ENCODE data around the gene ACTN4. TPM values are rescaled to one million over a fixed set of nuclear protein-coding genes. Genes with fewer than 3 reads are reported as not detected.

The ACTN4 gene
- polyA plus RNA-seq, 2 of the 4 experiments (the other 2 are of a cell fraction) = 605 to 967 TPM

GRCh38 chr19:38690146-38690545 lies 42.7 kb downstream of the ACTN4 start:
- Histone ChIP-seq H3K27ac (peak overlapping the region; percentile 93 to 94), H3K4me2 (no peak overlapping the region), H3K4me3 (no peak overlapping the region), H3K9me3 (no peaks in the 10 kb centered on the region), H3K4me1 (peaks cover 100% of the 10 kb centered on the region)
- no peak for TF ChIP-seq HES2 (IDR thresholded peaks at IDR 0.05)
- TF ChIP-seq POLR2AphosphoS2 (conservative IDR thresholded peaks at IDR 0.05; ENCODE audit: low read length) = peak; percentile 70; the same call in 1 of the 2 replicates
- 0 out of 2 replicates have a peak, but pooled peaks have one; percentile 72 for TF ChIP-seq HOXB13 (CRISPR knock-in tag; IDR thresholded peaks at IDR 0.05; ENCODE audit: low read depth)
- TF ChIP-seq SMC3 (IDR thresholded peaks at IDR 0.05) = no peak
- ATAC-seq (no peak), DNase-seq (ENCODE audit: low read depth in 1 of 2, low spot score in 1 of 2) (no peak), FAIRE-seq (no peak)
- CTCF ChIA-PET = interaction anchor here (0.7 to 33.1 kb wide), 11 partner anchors 8 to 287 kb away, joined by 3 to 764 read pairs (median 4); partner anchors contain the start of genes FAM98C and SARS2
- POLR2A ChIA-PET = interaction anchor here (1.1 kb wide), 1 partner anchor 43 kb away, joined by 3 read pairs; the partner anchor contains the start of gene ACTN4
- WGBS (ENCODE audit: missing lambda C conversion rate) = 95% methylated on average over 14 of the region's 14 CpGs

- H3K4me3 ChIP-seq = no peak overlapping the region
- H3K9me3 ChIP-seq = no peaks in the 10 kb centered on the region
- 84% methylated on average over 7 of the region's 7 CpGs for WGBS (ENCODE audit: missing lambda C conversion rate)
- ATAC-seq = no peak
- peak overlapping the region; percentile 93 to 94 for H3K27ac ChIP-seq
- peak overlapping the region; percentile 62 for H3K4me2 ChIP-seq
- no peak for TF ChIP-seq ZSCAN20 (CRISPR knock-in tag; IDR thresholded peaks at IDR 0.05)
- TF ChIP-seq JUN (IDR thresholded peaks at IDR 0.05) = peak in 1 of 2 experiments; percentile 32; a peak in 1 of 5 replicates
- TF ChIP-seq TP53 (CRISPR knock-in tag; IDR thresholded peaks at IDR 0.05) = peak; percentile 65; the same call in 1 of the 2 replicates
- TF ChIP-seq PBX3 (IDR thresholded peaks at IDR 0.05) = no peak
- no peak for FAIRE-seq
- CTCF ChIA-PET = interaction anchor here (0.7 to 33.1 kb wide), 11 partner anchors 8 to 288 kb away, joined by 3 to 764 read pairs (median 6); partner anchors contain the start of genes FAM98C and SARS2
- POLR2A ChIA-PET = interaction anchor here (0.8 to 1.0 kb wide), 2 partner anchors 13 to 52 kb away, joined by 3 to 4 read pairs; no protein-coding TSS in a partner anchor
- no peak for DNase-seq (ENCODE audit: low read depth in 1 of 2, low spot score in 1 of 2)
- peaks cover 100% of the 10 kb centered on the region for H3K4me1 ChIP-seq
These were observed 43.4 kb downstream of the ACTN4 start for GRCh38 chr19:38690832-38691231.

- peaks cover 100% of the 10 kb centered on the region for H3K4me1 ChIP-seq
- no peak overlapping the region for H3K4me3 ChIP-seq
- ChIA-PET POLR2A (interaction anchor here (1.0 to 1.5 kb wide), 6 partner anchors 9 to 238 kb away, joined by 3 to 7 read pairs (median 4); no protein-coding TSS in a partner anchor), CTCF (interaction anchor here (1.2 to 33.1 kb wide), 7 partner anchors 17 to 289 kb away, joined by 3 to 764 read pairs (median 13); partner anchors contain the start of gene FAM98C)
- peak overlapping the region; percentile 62 for H3K4me2 ChIP-seq
- H3K9me3 ChIP-seq = no peaks in the 10 kb centered on the region
- peak; percentile 5; the same call in 1 of the 2 replicates for TF ChIP-seq MAX (IDR thresholded peaks at IDR 0.05)
- 0 out of 2 replicates have a peak, but pooled peaks have one; percentile 2 for TF ChIP-seq FOSL2 (IDR thresholded peaks at IDR 0.05)
- TF ChIP-seq FOSL2 (CRISPR knock-in tag; IDR thresholded peaks at IDR 0.05) = no peak
- no peak for TF ChIP-seq KDM1A (IDR thresholded peaks at IDR 0.05; ENCODE audit: low read depth)
- TF ChIP-seq BCL3 (IDR thresholded peaks at IDR 0.05) = no peak
- TF ChIP-seq MYC (IDR thresholded peaks at IDR 0.05; ENCODE audit: borderline replicate concordance, low read length) = no peak
- peak; percentile 11; the same call in 1 of the 2 replicates for TF ChIP-seq EHF (CRISPR knock-in tag; IDR thresholded peaks at IDR 0.05)
- TF ChIP-seq ZNF302 (CRISPR knock-in tag; IDR thresholded peaks at IDR 0.05) = peak; percentile 13; the same call in 1 of the 2 replicates
- TF ChIP-seq ZFP36 (IDR thresholded peaks at IDR 0.05; ENCODE audit: borderline replicate concordance, partially characterized antibody) = no peak
- TF ChIP-seq NFE2L2 (conservative IDR thresholded peaks at IDR 0.05; ENCODE audit: low read length) = no peak
- TF ChIP-seq MAFK (IDR thresholded peaks at IDR 0.05; ENCODE audit: partially characterized antibody) = peak; percentile 73
- peak; percentile 38; the same call in 1 of the 2 replicates for TF ChIP-seq ATOH8 (CRISPR knock-in tag; IDR thresholded peaks at IDR 0.05; ENCODE audit: low read depth)
- no peak for TF ChIP-seq HDAC2 (IDR thresholded peaks at IDR 0.05)
- no peak for TF ChIP-seq EHMT2 (IDR thresholded peaks at IDR 0.05; ENCODE audit: low read depth)
- no peak for TF ChIP-seq SMC3 (IDR thresholded peaks at IDR 0.05)
- ATAC-seq (peak; percentile 10 to 17; a peak in 4 of 6 replicates), FAIRE-seq (peak; percentile 85), DNase-seq (ENCODE audit: low read depth in 1 of 2, low spot score in 1 of 2) (peak in 1 of 2 experiments; percentile 75)
- WGBS (ENCODE audit: missing lambda C conversion rate) = 76% methylated on average over 15 of the region's 15 CpGs
- H3K27ac ChIP-seq = peak overlapping the region; percentile 93 to 94
These were observed 44.5 kb downstream of the ACTN4 start for GRCh38 chr19:38691938-38692457.
